Adipocyte (in vitro differentiated cells): ENCODE measurements around the gene NOPCHAP1.
"Not testable (repeated sequence)": the region's sequence is repeated elsewhere in the genome, so short reads cannot be mapped to it uniquely, and the experiment has no call there.

Source experiments
- DNase-seq: peaks from one replicate; pipeline ENCODE4 v3.0.0-alpha.2; 2015; ENCODE audit warnings: low read depth
- H3K27me3 ChIP-seq: replicated peaks from 2 replicates; pipeline ENCODE4 v1.7.0; 2013; ENCODE audit warnings: mild to moderate bottlenecking, low read length, moderate library complexity; ENCODE audit not compliant: control insufficient read depth, insufficient read depth
- H3K36me3 ChIP-seq: 2 replicates; pipeline ENCODE4 v1.7.0; 2013; ENCODE audit warnings: low read length, mild to moderate bottlenecking, moderate library complexity; ENCODE audit not compliant: control insufficient read depth, insufficient read depth, severe bottlenecking
- H3K4me1 ChIP-seq: 2 replicates; pipeline ENCODE4 v1.7.0; 2013; ENCODE audit warnings: mild to moderate bottlenecking, low read length, moderate library complexity; ENCODE audit not compliant: control insufficient read depth, insufficient read depth
- H3K4me3 ChIP-seq: 2 replicates; pipeline ENCODE4 v1.7.0; 2013; ENCODE audit warnings: mild to moderate bottlenecking, low read length, moderate library complexity
- H3K9ac ChIP-seq: 2 replicates; pipeline ENCODE4 v1.7.0; 2013; ENCODE audit warnings: mild to moderate bottlenecking, low read length, moderate library complexity
- H3K9me3 ChIP-seq: 2 replicates; pipeline ENCODE4 v1.7.0; 2013; ENCODE audit warnings: mild to moderate bottlenecking, low read length, moderate library complexity; ENCODE audit not compliant: control insufficient read depth

NOPCHAP1 gene

GRCh38 chr12:104969343-104969742 lies 16.8 kb upstream of the NOPCHAP1 start:
- no peak overlapping the region for H3K4me3 ChIP-seq
- peaks cover 13% of the 10 kb centered on the region for H3K4me1 ChIP-seq
- no peaks in the 10 kb centered on the region for H3K27me3 ChIP-seq
- no peaks in the 10 kb centered on the region for H3K36me3 ChIP-seq
- H3K9me3 ChIP-seq, result peaks cover 4% of the 10 kb centered on the region
- no peak overlapping the region for H3K9ac ChIP-seq
- no peak for DNase-seq

- H3K9me3 ChIP-seq, result no peaks in the 10 kb centered on the region
- no peaks in the 10 kb centered on the region for H3K27me3 ChIP-seq
- no peaks in the 10 kb centered on the region for H3K36me3 ChIP-seq
- H3K4me1 ChIP-seq, result peaks cover 27% of the 10 kb centered on the region
- DNase-seq, result peak; percentile 51
- no peak overlapping the region for H3K9ac ChIP-seq
- H3K4me3 ChIP-seq, result no peak overlapping the region
These were observed 14.8 kb upstream of the NOPCHAP1 start for GRCh38 chr12:104971306-104971705.

GRCh38 chr12:104973250-104973649 lies 12.9 kb upstream of the NOPCHAP1 start:
- no peak for DNase-seq
- H3K9me3 ChIP-seq, result no peaks in the 10 kb centered on the region
- no peak overlapping the region for H3K9ac ChIP-seq
- no peak overlapping the region for H3K4me3 ChIP-seq
- no peaks in the 10 kb centered on the region for H3K27me3 ChIP-seq
- no peaks in the 10 kb centered on the region for H3K36me3 ChIP-seq
- peaks cover 24% of the 10 kb centered on the region for H3K4me1 ChIP-seq

GRCh38 chr12:104974626-104975290 lies 11.4 kb upstream of the NOPCHAP1 start:
- H3K4me3 ChIP-seq, result no peak overlapping the region
- H3K9ac ChIP-seq, result no peak overlapping the region
- H3K27me3 ChIP-seq, result no peaks in the 10 kb centered on the region
- no peaks in the 10 kb centered on the region for H3K36me3 ChIP-seq
- H3K4me1 ChIP-seq, result peaks cover 24% of the 10 kb centered on the region
- DNase-seq, result no peak
- H3K9me3 ChIP-seq, result no peaks in the 10 kb centered on the region

GRCh38 chr12:104975587-104976343 lies 10.4 kb upstream of the NOPCHAP1 start:
- H3K27me3 ChIP-seq, result no peaks in the 10 kb centered on the region
- no peaks in the 10 kb centered on the region for H3K36me3 ChIP-seq
- no peaks in the 10 kb centered on the region for H3K9me3 ChIP-seq
- H3K9ac ChIP-seq, result no peak overlapping the region
- DNase-seq, result peak; percentile 65
- no peak overlapping the region for H3K4me3 ChIP-seq
- peaks cover 24% of the 10 kb centered on the region for H3K4me1 ChIP-seq

GRCh38 chr12:104976703-104977102 lies 9.4 kb upstream of the NOPCHAP1 start:
- no peak for DNase-seq
- Histone ChIP-seq H3K9ac (no peak overlapping the region), H3K4me3 (no peak overlapping the region), H3K36me3 (no peaks in the 10 kb centered on the region), H3K9me3 (no peaks in the 10 kb centered on the region), H3K4me1 (peaks cover 16% of the 10 kb centered on the region), H3K27me3 (no peaks in the 10 kb centered on the region)

GRCh38 chr12:104977688-104978087 lies 8.4 kb upstream of the NOPCHAP1 start:
- H3K27me3 ChIP-seq, DNase-seq, H3K9me3 ChIP-seq, H3K4me3 ChIP-seq, H3K9ac ChIP-seq, H3K36me3 ChIP-seq: not testable (repeated sequence)
- H3K4me1 ChIP-seq, result peaks cover 14% of the 10 kb centered on the region

GRCh38 chr12:104985206-104985605 lies 910 bp upstream of the NOPCHAP1 start:
- no peak for DNase-seq
- H3K9me3 ChIP-seq, result no peaks in the 10 kb centered on the region
- no peaks in the 10 kb centered on the region for H3K27me3 ChIP-seq

GRCh38 chr12:104990950-104991349 lies 4.8 kb downstream of the NOPCHAP1 start:
- Histone ChIP-seq H3K4me3 (no peak overlapping the region), H3K9me3 (no peaks in the 10 kb centered on the region), H3K4me1 (peaks cover 11% of the 10 kb centered on the region), H3K36me3 (peaks cover 76% of the 10 kb centered on the region), H3K9ac (no peak overlapping the region), H3K27me3 (no peaks in the 10 kb centered on the region)
- DNase-seq, result no peak

More at GRCh38 chr12:104985206-104985605, 910 bp upstream of the NOPCHAP1 start:
- Histone ChIP-seq H3K9ac (peak overlapping the region; percentile 89), H3K4me3 (peak overlapping the region; percentile 94), H3K4me1 (peaks cover 17% of the 10 kb centered on the region), H3K36me3 (peaks cover 22% of the 10 kb centered on the region)

- no peak overlapping the region for H3K4me3 ChIP-seq
- peaks cover 11% of the 10 kb centered on the region for H3K4me1 ChIP-seq
- H3K36me3 ChIP-seq, result peaks cover 83% of the 10 kb centered on the region
- H3K9ac ChIP-seq, result no peak overlapping the region
- no peaks in the 10 kb centered on the region for H3K27me3 ChIP-seq
- DNase-seq, result no peak
- H3K9me3 ChIP-seq, result no peaks in the 10 kb centered on the region
These were observed 5.5 kb downstream of the NOPCHAP1 start for GRCh38 chr12:104991565-104992128.

GRCh38 chr12:104994336-104994735 lies 8.2 kb downstream of the NOPCHAP1 start:
- no peak overlapping the region for H3K4me3 ChIP-seq
- H3K9me3 ChIP-seq, result no peaks in the 10 kb centered on the region
- H3K27me3 ChIP-seq, result no peaks in the 10 kb centered on the region
- no peak for DNase-seq
- H3K36me3 ChIP-seq, result peaks cover 95% of the 10 kb centered on the region
- no peak overlapping the region for H3K9ac ChIP-seq
- H3K4me1 ChIP-seq, result no peaks in the 10 kb centered on the region
